Breast epithelium (tissue), 3 donors: ENCODE data around the gene MELTF.

Experiments
- POLR2AphosphoS5 ChIP-seq, 3 donors: sonication (generic); formaldehyde crosslinking; IDR thresholded peaks; one replicate each; pipeline ENCODE4 v1.6.1; 2017; ENCODE audit warnings: antibody characterized with exemption in 3 of 3
- TF ChIP-seq, protein P1 (sequence below), 3 donors: fragments of 450-650 bp; IDR thresholded peaks; one replicate each; pipeline ENCODE4 v1.5.1; 2016 to 2017; ENCODE audit warnings: antibody characterized with exemption in 3 of 3, mild to moderate bottlenecking in 3 of 3, moderate library complexity in 3 of 3

DNA sequence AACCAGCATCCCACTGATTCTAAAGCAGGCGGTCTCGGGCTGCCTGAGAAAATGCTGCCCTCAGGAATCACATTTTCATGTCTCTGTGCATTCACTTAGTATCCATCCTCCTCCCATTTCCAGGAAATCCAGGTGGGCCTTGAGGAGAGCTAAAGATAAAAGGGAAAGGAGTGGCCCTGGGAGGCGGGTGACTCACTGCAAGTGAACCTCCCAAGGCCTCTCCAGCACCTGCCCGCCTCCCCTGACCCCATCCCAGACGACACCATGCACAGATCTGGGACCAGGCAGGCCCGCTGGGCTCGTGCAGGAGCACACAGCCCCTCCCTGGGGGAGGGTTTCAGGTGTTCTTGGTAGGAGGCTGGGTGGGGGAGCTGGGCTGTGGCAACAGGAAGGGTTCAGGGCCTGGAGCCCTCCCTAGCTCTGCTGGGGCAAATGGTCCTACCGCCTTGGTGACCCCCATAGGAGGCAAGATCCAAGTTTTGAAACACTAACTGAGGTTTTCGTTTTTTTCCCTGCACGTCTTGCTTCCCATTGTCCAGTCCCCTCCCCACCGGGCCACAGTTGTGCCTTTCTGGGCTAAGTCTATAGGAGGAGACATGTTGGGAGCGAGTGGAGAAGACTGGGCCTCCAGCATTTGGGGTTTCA lies 22.2 kb downstream of the MELTF start:
- TF ChIP-seq, protein P1, sequence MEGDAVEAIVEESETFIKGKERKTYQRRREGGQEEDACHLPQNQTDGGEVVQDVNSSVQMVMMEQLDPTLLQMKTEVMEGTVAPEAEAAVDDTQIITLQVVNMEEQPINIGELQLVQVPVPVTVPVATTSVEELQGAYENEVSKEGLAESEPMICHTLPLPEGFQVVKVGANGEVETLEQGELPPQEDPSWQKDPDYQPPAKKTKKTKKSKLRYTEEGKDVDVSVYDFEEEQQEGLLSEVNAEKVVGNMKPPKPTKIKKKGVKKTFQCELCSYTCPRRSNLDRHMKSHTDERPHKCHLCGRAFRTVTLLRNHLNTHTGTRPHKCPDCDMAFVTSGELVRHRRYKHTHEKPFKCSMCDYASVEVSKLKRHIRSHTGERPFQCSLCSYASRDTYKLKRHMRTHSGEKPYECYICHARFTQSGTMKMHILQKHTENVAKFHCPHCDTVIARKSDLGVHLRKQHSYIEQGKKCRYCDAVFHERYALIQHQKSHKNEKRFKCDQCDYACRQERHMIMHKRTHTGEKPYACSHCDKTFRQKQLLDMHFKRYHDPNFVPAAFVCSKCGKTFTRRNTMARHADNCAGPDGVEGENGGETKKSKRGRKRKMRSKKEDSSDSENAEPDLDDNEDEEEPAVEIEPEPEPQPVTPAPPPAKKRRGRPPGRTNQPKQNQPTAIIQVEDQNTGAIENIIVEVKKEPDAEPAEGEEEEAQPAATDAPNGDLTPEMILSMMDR (IDR thresholded peaks at IDR 0.05): no peak
- TF ChIP-seq POLR2AphosphoS5 (IDR thresholded peaks at IDR 0.05): no peak
